ENCODE measurements around the gene HSF2BP.

DNA sequence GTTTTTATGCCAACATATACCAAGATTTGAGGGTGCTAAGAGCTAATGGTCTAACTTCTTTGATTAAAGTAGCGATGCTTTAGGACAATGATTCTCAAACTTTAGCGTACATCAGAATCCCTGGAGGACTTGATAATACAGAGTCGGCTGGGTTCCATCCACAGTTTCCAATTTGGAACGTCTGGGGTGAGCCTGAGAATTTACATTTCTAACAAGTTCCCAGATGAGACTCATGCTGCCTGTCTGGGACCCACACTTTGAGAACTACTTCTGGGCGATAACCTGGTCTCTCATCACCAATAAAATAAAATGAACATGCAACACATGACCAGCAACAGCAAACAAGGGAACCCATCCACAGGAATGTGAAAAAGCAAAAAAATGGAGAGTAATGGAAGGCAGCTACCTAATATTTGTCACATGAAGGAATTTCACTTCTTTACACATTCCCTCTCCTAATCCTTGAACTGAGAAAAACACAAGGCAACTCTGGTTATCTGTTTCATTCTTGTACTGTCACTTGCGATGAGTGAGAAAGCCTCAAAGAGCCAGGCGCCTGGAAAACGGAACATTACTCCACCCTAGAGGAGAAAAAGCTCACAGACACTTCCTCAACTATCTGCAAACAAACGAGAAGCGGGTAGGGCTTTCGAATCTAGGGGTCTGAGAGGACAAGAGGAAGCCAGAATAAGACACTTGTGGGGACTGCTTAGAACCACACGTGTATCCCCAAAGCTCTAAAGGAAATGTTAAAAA lies 14.0 kb downstream of the HSF2BP start:
- TF ChIP-seq CTCF (IDR thresholded peaks at IDR 0.05): peak in 2 of 4 experiments; percentile 24 to 29
- TF ChIP-seq POLR2AphosphoS5 (IDR thresholded peaks at IDR 0.05): no peak
